ENCODE measurements around the gene ATP5PF.
A peak's percentile ranks its signal among the peaks of the same experiment; 100 is the strongest.

Gene ATP5PF

GRCh38 chr21:25682382-25682781 lies 52.3 kb downstream of the ATP5PF start:
- Mint-ChIP-seq H3K4me3 (no peak overlapping the region), H3K27me3 (ENCODE audit: low read depth) (no peaks in the 10 kb centered on the region), H3K36me3 (ENCODE audit: low read depth) (no peaks in the 10 kb centered on the region), H3K9me3 (no peaks in the 10 kb centered on the region), H3K4me1 (peaks cover 31% of the 10 kb centered on the region), H3K27ac (no peak overlapping the region)
- TF ChIP-seq CTCF (IDR thresholded peaks at IDR 0.05; ENCODE audit: unreplicated experiment in 3 of 3): no peak

GRCh38 chr21:25676451-25676850 lies 58.3 kb downstream of the ATP5PF start:
- no peaks in the 10 kb centered on the region for H3K36me3 Mint-ChIP-seq (ENCODE audit: low read depth)
- H3K9me3 Mint-ChIP-seq: peaks cover 5% of the 10 kb centered on the region
- peaks cover 12% of the 10 kb centered on the region for H3K4me1 Mint-ChIP-seq
- no peak for TF ChIP-seq CTCF (IDR thresholded peaks at IDR 0.05; ENCODE audit: unreplicated experiment in 3 of 3)
- H3K4me3 Mint-ChIP-seq: no peak overlapping the region
- peak overlapping the region in 1 of 3 experiments; percentile 44 for H3K27ac Mint-ChIP-seq
- no peaks in the 10 kb centered on the region for H3K27me3 Mint-ChIP-seq (ENCODE audit: low read depth)

Data from nephron (organoid).